Right kidney (tissue), 1 donor: Measurements from ENCODE around the gene STK38L.

Experiments used
- DNase-seq: peaks from one replicate; pipeline ENCODE4 v3.0.0-alpha.2; 2016

The STK38L gene

DNA sequence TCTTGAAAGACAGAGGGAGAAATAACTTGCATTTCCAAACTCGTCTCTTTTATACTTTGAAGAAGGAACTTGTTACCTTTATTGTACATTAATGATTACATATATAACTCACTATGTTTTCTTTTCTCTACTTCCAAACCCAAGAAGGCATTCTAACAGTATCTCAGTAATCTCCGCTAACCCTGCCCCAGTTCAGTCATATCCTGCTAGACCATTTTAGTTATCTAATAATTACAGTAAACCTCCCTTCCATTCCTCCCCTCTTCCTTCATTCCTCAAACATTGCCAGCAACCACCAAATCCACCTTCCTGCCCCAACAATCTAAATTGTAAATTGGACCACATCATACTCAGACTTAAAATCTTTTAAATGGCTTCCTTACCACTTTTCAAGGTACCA lies 30.6 kb downstream of the STK38L start:
- no peak for DNase-seq

DNA sequence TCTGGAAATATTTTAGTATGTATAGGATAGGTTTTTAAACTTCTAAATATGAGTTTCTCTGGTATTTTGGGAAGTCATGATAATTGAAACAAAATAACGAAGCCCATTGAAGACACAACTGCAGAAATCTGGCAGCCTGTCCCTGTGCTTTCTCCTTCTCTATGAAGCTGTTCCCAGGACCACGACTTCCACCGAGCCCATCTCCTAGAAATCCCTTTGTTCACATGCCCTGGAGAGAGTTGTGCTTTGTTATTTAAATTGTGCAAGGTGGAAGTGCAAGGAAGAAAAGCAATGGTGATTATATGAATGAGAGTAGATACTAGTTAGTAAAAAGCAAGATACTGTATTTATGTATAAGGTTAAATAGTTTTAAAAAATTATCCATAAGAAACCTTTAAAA lies 32.2 kb downstream of the STK38L start:
- no peak for DNase-seq

DNA sequence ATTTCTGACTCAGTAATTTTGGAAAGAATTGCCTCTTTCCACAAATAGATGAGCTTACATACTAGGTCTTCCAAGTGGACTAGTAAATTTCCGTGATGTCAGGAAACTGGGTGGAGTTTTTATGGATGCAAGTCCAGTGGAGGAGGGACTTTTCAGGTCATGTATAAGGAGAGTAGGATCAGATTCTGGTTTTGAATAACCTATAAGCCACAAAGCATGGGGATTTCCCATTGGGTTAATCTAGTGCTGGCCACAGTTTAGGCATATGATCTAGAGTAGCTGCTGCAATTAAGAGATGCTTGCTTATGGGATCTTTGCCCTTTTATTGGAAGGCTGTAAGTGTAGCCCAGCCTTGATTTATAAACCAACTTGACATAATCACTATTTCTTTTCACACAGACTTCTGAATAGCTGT lies 33.8 kb downstream of the STK38L start:
- no peak for DNase-seq

DNA sequence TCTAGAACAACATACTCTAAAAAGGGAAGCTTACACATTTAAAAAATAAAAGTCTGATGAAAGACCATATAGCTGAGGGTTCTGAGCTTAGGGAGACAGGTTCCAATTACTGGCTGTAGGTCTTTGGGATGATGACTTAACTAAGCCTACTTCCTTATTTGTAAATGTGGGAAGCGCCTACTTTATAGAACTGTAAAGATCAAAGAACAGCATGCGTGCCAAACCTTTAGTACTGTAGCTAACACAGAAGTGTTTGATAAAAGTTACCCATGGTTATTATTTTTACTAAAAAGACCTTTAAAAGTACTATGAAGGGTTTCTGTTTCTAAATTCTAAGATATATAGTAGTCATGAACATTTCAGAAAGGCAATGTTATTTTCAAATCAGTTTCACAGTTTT lies 35.7 kb downstream of the STK38L start:
- no peak for DNase-seq

DNA sequence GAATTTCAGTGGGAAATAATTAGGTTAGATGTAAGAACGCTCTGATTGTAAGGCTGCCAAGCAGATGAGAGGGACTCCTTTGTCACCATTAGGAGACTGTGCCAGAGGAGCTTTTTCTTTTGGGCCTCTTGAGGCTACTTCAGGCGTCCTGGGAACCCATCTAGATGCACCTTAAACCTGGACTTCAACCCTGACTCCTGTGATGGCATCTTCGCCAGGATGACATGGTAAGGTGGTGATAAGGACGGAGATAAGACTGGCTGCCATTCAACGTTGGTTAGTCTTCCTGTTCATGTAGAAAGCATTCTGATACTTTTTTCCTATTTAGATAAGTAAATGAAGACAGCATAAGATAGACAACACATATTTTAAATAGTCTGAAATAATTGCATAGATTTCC lies 36.3 kb downstream of the STK38L start:
- no peak for DNase-seq

DNA sequence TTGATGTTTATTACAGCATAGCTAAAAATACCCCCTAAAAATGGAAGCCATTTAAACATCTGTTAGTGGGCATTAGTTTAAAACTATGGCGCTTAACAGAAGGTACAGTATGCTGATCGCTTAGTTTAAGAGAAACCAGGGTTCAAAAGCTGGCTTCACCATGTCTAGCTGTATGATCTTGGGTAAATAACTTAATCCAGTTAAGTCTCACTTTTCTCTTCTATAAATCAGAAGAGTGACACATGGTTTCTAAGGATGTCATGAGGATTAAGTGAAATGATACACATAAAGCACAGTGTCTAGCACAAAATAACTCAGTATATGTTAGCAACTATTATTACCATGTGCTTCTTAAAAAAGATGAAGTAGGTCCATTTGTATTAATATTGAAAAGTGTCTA lies 38.7 kb downstream of the STK38L start:
- no peak for DNase-seq

DNA sequence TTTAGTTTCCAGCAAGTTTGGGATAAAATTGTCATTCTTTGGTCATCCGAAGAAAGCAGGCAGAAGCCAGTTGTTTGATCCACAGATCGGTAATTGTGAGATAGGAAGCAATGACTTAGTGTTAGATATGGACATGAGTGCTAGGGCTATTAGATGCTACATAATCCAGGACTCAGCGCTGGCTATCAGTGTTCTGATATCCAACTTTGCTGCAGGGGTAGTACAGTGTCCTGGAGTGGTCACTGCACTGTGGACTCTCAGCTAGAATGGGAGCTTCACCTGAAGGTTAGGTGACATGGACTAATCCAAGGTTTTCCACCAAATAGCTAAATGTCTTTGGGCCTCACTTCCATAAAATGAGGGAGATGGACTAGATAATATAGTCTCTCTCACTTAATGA lies 39.9 kb downstream of the STK38L start:
- no peak for DNase-seq

DNA sequence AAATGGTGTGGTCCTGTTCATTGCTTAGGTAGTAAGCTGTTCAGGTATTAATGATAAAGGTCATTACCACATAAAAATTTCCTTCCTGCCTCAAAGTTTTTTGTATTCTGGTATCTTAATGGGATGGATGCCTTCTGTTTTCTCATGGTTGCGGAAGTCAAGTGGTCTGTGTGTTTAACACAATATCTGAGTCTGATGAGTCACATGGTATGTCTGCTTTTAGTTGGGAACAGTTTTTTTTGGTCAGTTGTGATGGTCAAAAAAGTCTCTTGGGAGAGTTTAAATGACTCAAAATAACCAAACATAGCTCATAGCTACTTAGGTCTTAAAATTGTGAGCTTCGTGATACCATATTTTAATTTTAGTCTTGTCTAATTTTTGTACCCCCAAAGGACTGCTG lies 40.7 kb downstream of the STK38L start:
- DNase-seq: no peak

DNA sequence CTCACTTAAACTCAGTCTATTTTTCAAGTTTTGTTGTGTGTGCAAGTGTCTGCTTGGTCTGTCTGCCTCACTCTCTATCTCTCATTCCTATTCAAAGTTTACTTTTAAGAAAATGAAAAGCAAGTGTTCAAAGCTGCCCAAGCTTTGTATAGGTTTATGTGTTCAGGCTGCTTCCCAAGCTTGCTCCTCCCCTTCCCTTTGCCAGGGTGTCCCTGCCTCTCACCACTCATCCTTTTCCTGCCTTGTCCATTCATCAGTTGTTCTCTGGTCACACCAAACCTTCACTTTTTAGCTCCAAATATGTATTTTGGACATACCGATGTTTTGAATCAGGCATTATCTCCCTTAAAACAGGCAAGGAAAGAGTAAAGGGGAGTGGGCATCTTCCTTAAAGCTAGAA lies 41.3 kb downstream of the STK38L start:
- DNase-seq: no peak

DNA sequence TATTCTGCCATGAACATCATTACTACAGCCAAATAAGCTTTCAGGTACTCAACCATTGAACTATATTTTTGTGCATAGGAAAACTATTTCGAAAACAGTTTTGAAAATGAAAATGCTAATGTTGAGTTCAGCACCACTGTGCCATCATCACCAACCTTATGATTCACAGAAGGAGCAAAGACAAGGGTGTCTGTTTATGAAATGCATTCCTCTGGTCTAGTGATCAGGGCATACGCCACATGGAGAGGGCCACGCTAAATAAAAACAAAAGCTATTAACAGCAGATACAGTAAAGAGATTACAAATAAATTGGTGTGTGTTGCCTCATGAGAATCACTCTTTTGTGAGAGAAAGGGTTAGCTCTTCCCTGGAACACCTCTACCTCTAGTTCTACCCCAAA lies 45.3 kb downstream of the STK38L start:
- no peak for DNase-seq

DNA sequence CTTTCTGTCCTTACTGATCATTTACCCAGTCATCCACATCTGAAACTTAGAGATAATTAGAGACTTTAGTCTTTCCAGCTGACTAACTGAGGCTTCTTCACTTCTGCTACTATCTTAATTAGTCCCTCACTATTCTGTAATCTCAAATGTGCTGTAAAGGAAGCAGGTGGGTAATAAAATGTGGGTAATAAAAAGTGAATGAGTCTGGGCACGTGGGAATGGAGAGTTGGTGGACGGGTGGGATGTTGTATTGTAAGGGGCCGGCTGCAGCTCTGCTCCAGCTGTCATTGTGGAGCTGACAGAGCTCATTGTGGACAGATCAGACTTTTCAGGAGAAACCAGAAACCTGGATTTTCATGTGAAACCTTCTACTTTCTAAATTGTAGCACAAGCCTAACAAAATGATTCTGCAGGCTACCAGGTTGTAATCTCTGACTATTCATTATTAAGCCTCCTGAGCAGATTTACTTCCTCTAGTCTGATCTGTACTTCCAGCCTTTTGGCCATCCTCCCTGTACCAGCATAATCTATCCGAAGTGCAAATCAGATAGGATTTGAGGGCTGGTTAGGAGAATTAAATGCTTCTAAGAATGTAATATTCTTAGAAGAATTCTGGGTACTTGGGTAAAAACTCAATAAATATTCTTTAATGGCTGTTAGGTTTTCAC lies 46.5 kb downstream of the STK38L start:
- DNase-seq: no peak

DNA sequence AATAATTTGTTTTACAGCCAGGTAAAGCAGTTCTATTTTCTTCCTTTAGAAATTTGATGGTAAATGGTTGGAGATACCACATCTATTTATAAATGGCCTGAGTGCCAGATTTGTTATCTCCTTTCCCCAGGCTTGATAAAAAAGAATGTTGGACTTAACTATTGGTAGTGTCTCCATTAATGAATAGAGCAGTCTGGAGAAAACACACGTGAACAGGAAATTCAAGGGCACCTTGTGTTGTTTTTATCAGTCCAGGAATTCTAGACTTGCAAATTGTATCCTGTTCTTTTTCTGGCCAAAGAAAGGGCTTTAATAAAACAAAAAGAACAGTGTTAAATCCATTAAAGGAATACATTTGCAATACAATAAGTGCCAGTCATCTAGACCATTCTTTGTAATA lies 47.8 kb downstream of the STK38L start:
- DNase-seq: no peak

DNA sequence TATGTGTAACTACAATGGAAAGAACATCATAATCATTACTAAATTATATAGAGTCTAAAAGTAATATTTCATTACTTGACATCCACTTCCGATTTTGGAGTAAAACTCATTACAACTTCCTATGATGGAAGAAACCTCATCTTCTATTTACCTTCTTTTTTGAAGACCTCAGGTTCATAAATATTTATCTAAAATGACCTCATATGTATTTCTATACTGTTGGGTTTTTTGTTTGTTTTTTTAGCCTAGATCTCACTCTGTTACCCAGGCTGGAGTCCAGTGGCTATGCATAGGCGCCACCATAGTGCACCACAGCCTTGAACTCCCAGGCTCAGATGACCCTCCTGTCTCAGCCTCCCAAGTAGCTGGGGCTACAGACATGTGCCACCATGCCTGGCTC lies 48.6 kb downstream of the STK38L start:
- DNase-seq: no peak

DNA sequence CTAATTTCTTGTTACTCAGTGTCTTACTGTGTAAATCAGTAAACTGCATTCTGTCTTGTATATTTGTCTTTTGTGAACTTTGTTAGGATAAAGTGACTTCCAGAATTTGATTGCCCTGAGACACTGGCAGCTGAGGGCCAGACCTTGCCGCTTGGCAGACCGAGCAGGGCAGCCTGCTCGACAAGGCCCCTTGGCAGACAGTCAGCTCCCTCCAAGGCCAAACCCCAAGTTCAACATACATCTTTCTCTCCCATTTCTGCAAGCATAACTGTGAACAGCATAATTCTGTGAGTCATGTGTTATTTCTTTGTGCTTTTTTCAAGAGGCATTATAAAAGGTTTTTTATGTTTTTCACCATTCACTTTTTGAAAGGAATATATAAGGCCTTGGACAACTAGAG lies 49.4 kb downstream of the STK38L start:
- DNase-seq: no peak

DNA sequence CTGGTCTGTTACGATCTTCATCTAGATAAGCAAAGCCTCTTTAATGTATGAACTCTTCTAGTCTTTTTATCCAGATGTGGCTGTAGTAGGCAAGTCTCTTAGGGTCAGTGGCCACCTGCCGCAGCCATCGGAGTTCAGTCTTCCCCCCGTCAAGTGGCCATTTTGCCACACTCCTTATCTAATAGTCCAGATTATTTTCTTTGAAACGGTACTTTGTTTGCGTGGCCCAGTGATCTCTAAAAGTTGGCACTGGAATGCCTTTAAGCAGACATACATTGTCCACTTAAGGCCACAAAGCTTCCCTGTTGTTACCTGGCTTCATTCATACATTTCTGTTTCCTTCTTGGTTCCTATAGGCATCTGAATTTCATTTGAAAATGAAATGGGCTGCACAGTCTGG lies 52.6 kb downstream of the STK38L start:
- DNase-seq: no peak

DNA sequence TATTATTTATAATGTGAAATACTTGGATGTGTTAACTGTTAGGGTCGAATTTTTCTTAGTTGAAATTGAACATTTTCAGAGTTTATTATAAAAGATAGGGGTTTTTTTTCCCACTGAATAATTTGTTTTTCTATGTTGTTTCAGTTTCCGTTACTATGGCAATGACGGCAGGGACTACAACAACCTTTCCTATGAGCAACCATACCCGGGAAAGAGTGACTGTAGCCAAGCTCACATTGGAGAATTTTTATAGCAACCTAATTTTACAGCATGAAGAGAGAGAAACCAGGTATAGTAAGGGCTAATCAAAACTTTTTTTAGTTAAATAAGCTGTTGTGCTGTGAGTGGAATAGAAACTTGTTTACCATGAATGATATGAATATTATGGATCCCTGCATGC lies 53.5 kb downstream of the STK38L start:
- DNase-seq: no peak

DNA sequence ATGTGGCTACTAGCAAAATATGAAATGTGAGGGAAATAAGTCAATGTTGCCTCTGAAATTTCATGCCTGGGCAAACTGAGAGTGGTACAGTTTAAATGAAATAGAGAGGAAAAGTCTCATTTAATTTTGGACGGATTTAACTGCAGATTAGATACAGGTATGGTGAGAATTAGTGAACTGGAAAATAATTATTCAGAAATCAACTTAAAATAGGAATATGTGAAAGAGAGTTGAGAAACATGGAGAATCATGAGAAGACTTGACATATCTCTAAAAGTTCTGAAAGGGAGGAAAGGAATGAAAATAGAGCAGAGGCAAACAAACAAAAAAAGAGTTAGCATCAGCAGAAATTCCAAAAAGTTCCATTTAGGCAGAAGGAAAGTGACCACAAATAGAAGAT lies 55.0 kb downstream of the STK38L start:
- no peak for DNase-seq

DNA sequence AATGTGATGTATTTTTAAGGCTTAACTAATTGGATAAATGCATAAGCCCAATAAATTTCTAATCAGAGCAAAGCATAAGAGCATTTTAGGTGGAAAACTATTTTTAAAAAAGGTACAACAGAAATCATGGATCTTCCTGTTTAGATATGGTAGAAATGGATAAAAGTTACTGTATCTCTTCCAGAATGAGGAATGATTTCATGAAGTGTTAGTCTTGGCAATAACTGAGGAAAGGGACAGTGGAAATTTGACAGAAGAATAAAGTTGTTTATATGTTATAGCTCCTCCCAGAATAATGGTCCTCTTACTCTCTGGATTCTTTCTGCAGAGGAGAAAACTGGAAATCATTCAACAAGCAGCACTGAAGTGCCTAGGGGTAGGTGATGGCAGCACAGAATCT lies 56.1 kb downstream of the STK38L start:
- DNase-seq: no peak

DNA sequence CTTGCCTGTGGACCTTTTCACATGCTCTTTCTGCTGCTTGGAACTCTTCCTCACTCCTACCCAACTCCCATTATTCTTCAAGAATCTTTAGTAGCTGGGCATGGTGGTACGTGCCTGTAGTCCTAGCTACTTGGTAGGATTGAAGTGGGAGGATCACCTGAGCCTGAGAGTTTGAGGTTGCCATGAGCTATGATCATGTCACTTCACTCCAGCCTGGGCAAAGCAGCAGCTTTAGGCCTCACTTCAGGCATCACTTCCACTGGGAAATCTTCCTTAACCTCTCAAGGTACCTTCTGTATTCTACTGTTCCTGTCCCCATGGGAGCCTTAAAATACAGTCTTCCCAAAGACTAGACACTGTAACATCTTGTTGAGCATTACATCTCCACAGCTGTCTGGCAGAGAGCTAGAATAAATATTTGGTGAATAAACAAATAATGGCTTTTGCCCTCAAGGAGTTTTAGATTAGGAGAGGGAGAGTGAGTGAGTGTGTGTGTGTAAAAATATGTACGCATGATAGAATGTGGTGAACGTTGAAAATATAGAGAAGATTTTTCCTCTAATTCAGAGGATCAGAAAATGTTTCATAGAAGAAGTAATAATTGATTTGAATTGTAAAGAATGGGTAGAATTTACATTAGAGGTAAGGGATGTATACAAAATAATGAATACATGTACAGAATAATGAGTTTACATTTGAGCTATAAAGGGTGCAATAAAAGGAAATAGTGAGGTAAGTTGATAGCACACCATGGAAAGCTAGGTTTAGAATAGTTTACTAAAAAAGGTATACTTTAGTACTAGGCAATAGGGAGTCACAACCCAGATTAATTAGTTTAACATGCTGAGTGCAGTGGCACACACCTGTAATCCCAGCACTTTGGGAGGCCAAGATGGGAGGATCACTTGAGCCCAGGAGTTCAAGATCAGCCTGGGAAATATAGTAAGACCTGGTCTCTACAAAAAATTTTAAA lies 59.3 kb downstream of the STK38L start:
- DNase-seq: no peak

DNA sequence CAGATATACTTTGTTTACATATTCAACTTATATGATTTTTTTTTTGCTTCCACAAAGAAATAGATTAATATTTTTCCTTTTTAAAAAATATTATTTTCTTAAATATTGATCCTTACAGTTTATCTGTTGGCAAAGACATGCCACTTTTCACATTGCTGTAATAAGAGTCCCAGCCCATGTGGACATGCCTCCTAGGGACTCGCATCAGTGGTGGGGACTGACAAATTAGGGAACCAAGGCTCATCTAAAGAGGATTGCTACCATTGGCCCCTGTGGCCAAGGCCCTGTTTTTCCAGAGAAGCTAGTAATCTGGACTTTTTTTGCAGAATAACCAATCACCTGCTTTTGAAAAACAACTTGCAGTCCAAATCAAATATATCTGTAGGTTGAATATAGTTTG lies 60.8 kb downstream of the STK38L start:
- no peak for DNase-seq

DNA sequence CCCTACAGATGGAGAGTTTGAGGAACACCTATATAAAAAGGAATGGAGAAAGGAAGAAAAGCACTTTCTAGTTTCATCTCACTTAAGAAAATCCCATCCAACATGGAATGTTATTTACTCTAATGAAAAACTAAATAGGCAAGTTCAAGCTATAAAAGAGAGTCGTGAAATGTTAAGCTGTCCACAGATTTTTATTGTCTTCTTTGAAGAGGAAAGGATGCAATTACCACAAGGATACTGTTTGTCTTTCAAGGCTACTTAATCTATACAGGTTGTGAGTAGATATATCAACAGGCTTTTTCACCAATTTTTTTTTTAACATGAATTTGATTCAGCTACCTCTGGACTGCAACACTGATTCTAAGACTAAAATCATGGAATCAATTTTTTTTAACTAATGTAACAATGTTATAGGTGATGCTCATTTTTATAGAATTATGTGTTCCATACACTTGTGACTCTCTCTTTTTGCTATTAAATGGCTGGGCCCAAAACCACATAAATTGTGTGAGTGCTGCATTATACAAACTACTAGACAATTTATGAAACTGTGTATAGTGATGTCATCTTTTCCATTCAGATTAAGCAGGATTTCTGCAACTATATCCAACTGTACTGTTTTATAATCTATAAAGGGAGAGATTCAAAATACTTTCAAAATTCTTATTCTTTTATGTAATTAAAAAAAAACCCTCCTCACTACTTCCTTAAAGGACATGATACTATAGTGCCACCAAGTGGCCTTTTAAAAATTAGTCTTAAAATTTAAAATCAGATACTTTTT lies 61.8 kb downstream of the STK38L start:
- no peak for DNase-seq

DNA sequence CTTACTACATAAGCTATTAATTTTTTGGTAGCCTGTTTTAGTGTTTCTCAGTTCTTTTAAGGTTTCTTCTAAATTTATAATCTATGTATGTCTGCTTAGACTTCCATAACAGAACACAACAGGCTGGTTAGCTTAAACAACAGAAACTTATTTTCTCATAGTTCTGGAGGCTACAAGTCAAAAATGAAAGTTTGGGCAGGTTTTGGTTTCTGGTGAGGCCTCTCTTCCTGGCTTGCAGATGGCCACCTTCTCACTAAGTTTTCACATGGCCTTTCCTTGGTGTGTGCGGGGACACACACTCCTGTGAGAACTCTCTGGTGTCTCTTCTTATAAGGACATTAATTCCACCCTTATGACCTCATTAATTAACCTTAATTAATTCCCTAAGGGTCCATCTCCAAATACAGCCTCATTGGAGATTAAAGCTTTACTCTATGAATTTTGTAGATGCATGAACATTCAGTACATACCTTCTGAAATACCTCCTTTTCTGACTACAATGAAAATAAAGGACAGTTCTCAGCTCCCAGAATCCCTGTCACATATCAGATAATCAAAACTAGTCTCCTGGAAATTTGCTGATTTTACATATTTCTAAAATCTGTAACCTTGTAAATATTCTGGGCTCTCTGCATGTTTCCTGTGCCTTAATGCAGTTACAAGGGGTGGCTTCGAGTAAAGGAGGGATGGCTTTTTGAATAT lies 65.4 kb downstream of the STK38L start:
- no peak for DNase-seq

DNA sequence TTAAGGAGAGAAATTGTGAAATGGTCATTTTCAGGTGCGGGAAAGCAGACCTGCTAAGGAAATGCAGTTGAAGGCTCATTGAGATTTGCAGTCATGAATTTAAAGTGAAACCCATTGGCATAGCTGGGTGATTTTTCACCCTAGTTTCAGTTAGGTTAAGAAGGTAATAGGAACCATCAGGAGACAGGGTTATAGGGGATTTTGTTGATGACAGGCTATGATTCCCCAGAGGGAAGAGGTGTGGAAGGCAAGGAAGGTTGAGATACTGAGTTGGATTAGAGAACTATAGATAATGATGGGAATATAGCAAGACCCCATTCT lies 65.9 kb downstream of the STK38L start:
- no peak for DNase-seq
